ENCODE measurements around the gene CHST15.

Gene CHST15

GRCh38 chr10:124086097-124086710 is 7.2 kb downstream of the CHST15 start:
- no peaks in the 10 kb centered on the region for H3K4me1 ChIP-seq (ENCODE audit: insufficient read depth, low read length, poor library complexity, severe bottlenecking)
- no peak overlapping the region for H3K4me2 ChIP-seq (ENCODE audit: low read depth, low read length, poor library complexity, severe bottlenecking)
- H3F3A ChIP-seq (ENCODE audit: low read depth) = no peaks in the 10 kb centered on the region

DNA sequence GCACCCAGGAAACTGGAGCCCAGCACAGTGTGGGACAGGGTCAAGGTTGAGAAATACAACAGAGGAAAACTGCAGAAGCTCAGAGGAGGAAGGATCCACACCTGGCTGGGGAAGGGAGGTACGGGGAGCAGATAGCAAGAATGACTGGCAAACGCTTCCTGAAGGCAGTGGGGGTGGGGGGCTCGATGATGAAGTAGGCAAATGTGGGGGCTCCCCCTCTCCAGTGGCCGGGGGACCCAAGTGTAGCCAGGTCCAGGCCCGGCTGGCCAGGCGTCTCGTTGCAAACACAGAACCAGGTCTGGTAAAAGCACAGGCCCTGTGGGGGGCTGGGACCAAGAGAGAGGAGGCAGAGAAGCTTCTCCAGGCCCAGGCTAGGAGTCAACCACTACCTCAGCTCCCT is 7.7 kb downstream of the CHST15 start:
- Histone ChIP-seq H3K9ac (ENCODE audit: low read depth, low read length, poor library complexity, severe bottlenecking) (no peak overlapping the region), H3F3A (ENCODE audit: low read depth) (no peaks in the 10 kb centered on the region), H3K4me1 (ENCODE audit: insufficient read depth, low read length, poor library complexity, severe bottlenecking) (peaks cover 2% of the 10 kb centered on the region), H4K20me1 (ENCODE audit: insufficient read depth, low read length, poor library complexity, severe bottlenecking) (no peaks in the 10 kb centered on the region), H3K36me3 (ENCODE audit: insufficient read depth, low read length) (no peaks in the 10 kb centered on the region), H2AFZ (ENCODE audit: low read length) (no peak overlapping the region), H3K9me2 (replicated peaks; ENCODE audit: low read depth, low read length) (no peaks in the 10 kb centered on the region), H3K4me2 (ENCODE audit: low read depth, low read length, poor library complexity, severe bottlenecking) (no peak overlapping the region), H3K79me2 (ENCODE audit: insufficient read depth, low read length) (no peaks in the 10 kb centered on the region), H3K27me3 (ENCODE audit: insufficient read depth, low read length, poor library complexity, severe bottlenecking) (no peaks in the 10 kb centered on the region), H3K9me3 (ENCODE audit: insufficient read depth, low read depth, low read length) (no peaks in the 10 kb centered on the region), H3K4me3 (ENCODE audit: low read length, poor library complexity, severe bottlenecking) (no peak overlapping the region)
- TF ChIP-seq, protein P1, sequence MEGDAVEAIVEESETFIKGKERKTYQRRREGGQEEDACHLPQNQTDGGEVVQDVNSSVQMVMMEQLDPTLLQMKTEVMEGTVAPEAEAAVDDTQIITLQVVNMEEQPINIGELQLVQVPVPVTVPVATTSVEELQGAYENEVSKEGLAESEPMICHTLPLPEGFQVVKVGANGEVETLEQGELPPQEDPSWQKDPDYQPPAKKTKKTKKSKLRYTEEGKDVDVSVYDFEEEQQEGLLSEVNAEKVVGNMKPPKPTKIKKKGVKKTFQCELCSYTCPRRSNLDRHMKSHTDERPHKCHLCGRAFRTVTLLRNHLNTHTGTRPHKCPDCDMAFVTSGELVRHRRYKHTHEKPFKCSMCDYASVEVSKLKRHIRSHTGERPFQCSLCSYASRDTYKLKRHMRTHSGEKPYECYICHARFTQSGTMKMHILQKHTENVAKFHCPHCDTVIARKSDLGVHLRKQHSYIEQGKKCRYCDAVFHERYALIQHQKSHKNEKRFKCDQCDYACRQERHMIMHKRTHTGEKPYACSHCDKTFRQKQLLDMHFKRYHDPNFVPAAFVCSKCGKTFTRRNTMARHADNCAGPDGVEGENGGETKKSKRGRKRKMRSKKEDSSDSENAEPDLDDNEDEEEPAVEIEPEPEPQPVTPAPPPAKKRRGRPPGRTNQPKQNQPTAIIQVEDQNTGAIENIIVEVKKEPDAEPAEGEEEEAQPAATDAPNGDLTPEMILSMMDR (conservative IDR thresholded peaks at IDR 0.05; ENCODE audit: low read length) = no peak
- TF ChIP-seq EZH2phosphoT487 (IDR thresholded peaks at IDR 0.05; ENCODE audit: borderline replicate concordance) = no peak

More at GRCh38 chr10:124086097-124086710, 7.2 kb downstream of the CHST15 start:
- no peaks in the 10 kb centered on the region for H3K9me3 ChIP-seq (ENCODE audit: insufficient read depth, low read depth, low read length)
- H3K4me3 ChIP-seq (ENCODE audit: low read length, poor library complexity, severe bottlenecking) = no peak overlapping the region
- H4K20me1 ChIP-seq (ENCODE audit: insufficient read depth, low read length, poor library complexity, severe bottlenecking) = no peaks in the 10 kb centered on the region
- H3K27me3 ChIP-seq (ENCODE audit: insufficient read depth, low read length, poor library complexity, severe bottlenecking) = no peaks in the 10 kb centered on the region
- TF ChIP-seq, protein P1 (conservative IDR thresholded peaks at IDR 0.05; ENCODE audit: low read length) = no peak
- no peak for TF ChIP-seq EZH2phosphoT487 (IDR thresholded peaks at IDR 0.05; ENCODE audit: borderline replicate concordance)
- no peak overlapping the region for H3K9ac ChIP-seq (ENCODE audit: low read depth, low read length, poor library complexity, severe bottlenecking)
- no peaks in the 10 kb centered on the region for H3K36me3 ChIP-seq (ENCODE audit: insufficient read depth, low read length)
- H3K9me2 ChIP-seq (replicated peaks; ENCODE audit: low read depth, low read length) = no peaks in the 10 kb centered on the region
- no peaks in the 10 kb centered on the region for H3K79me2 ChIP-seq (ENCODE audit: insufficient read depth, low read length)
- no peak overlapping the region for H2AFZ ChIP-seq (ENCODE audit: low read length)

DNA sequence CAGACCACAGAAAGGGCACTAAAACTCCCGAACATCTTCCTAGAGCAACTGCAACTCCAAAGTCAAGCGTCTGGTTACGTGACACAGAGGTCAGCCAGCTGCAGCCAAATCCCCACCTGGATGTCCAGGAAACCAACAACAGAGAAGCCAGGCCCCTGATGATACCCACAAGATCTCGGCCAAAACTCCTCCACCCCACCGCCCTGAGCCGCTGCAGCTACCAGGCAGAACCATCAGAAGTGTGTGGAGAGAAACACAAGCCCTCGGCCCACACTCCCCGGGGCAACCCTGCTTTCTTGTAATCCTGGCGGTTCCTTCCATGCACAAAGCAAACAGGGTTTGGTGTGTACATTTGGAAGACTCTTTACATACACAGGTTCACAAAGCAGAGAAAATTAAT is 8.7 kb downstream of the CHST15 start:
- Histone ChIP-seq H3F3A (ENCODE audit: low read depth) (no peaks in the 10 kb centered on the region), H3K4me1 (ENCODE audit: insufficient read depth, low read length, poor library complexity, severe bottlenecking) (peaks cover 11% of the 10 kb centered on the region), H3K9me3 (ENCODE audit: insufficient read depth, low read depth, low read length) (no peaks in the 10 kb centered on the region), H3K27me3 (ENCODE audit: insufficient read depth, low read length, poor library complexity, severe bottlenecking) (no peaks in the 10 kb centered on the region), H4K20me1 (ENCODE audit: insufficient read depth, low read length, poor library complexity, severe bottlenecking) (no peaks in the 10 kb centered on the region), H3K4me3 (ENCODE audit: low read length, poor library complexity, severe bottlenecking) (no peak overlapping the region), H3K4me2 (ENCODE audit: low read depth, low read length, poor library complexity, severe bottlenecking) (no peak overlapping the region), H3K9me2 (replicated peaks; ENCODE audit: low read depth, low read length) (no peaks in the 10 kb centered on the region), H3K36me3 (ENCODE audit: insufficient read depth, low read length) (no peaks in the 10 kb centered on the region), H3K9ac (ENCODE audit: low read depth, low read length, poor library complexity, severe bottlenecking) (no peak overlapping the region), H3K79me2 (ENCODE audit: insufficient read depth, low read length) (no peaks in the 10 kb centered on the region), H2AFZ (ENCODE audit: low read length) (no peak overlapping the region)
- no peak for TF ChIP-seq EZH2phosphoT487 (IDR thresholded peaks at IDR 0.05; ENCODE audit: borderline replicate concordance)
- TF ChIP-seq, protein P1 (conservative IDR thresholded peaks at IDR 0.05; ENCODE audit: low read length) = no peak

Measured in Loucy (cell line).